HG03521 (cell line): ENCODE data around the gene MAT2B.

ENCODE experiments used
- ATAC-seq: cut with Tn5 transposase; IDR thresholded peaks from one replicate; pipeline ENCODE4 v1.9.1; 2021; ENCODE audit warnings: mild to moderate bottlenecking, moderate library complexity; ENCODE audit not compliant: unreplicated experiment

MAT2B gene

DNA sequence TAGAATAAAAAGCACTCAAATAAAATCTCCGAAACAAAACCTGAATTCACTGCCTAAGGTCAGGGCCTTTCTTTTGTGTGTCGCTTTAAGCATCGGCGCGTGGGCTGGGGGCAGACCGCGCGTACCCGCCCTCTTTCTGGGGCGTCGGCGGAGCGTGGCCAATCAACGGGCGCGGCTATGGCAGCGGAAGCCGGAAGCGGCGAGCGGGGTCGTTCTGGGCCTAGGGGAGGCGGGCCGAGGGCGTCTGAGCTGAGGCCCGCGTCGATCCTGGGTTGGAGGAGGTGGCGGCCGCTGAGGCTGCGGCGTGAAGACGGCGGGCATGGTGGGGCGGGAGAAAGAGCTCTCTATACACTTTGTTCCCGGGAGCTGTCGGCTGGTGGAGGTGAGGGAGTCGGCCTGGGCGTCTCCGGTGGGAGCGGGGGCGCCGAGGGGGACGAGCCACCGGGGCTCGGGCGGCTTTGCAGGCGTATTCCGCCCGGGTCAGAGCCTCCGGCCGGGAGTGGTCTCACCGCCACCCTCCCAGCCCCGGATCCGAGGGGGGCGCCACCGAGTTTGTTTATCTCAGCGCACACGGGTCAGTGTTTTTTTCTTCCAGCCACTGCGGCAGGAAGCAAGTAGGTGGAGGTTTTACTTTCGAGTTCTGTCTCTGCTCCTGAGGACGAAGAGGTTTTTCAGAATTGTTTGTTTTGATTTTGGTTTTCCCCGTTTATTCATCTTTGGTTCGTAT lies at the start of gene MAT2B:
TSS of gene MAT2B (plus strand) at position 252 of the 727 bp plus-strand sequence. CDS start at position 320, 68 bp downstream.
- ATAC-seq = peak; percentile 91

- ATAC-seq = no peak
These were observed 49.3 kb upstream of the MAT2B start for GRCh38 chr5:163456029-163456589.

DNA sequence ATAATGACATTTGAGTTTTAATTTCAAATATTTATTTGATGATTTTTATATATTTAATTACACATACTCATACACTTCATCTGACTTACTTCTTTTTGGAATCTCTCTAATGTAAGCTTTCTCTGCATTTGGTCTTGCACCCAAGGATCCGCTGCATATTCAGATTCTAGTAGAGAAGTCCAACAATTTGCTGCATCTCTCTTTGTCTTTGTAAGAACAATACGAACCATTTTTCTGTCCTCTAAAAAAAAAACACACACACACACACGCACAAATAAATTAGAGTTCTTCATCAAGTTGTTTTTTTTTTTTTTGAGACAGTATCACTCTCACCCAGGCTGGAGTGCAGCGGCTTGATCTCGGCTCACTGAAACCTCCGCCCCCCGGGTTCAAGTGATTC lies 48.6 kb upstream of the MAT2B start:
- ATAC-seq = no peak

DNA sequence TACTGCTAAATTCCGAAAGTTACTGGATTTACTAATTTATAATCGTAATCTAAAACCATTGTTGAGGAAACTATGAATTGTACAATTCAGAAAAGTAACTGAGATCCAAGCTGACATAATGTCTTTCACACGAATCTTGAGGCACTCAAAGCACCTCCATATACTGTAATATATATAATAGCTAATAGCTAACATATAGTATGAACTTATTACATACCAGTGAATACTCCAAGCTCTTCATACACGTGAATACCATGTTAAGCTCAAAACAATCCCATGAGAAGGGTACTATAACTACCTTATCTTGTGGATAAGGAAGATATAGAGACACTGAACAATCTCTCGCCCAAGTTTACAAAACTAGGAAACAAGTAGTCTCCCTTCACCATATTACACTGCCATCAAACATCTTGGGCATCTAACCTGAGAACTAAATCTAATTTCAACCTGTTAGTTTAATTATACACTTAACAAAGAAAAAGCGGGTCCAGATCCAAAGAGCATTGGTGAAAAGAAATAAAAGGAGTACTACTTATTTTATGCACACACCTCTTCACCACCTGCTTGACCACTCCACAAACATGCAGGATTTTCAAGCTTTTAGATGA lies 46.5 kb upstream of the MAT2B start:
- no peak for ATAC-seq

DNA sequence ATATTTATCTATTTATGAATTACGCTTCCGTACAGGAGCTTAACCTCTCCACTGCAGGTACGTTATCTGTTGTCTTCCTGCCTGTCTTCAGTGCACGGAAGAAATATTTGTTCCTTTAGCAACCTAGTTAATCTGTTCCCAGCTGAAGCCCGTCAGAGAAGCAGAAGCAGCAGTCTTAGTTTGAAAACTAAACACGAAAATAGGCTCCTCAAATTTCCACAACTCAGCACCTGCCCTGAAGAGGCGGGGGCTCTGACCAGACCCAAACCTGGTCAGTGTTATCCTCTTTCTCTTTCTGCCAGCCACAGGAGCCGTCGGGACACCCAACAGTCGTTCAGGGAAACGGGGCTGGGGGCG lies 46.0 kb upstream of the MAT2B start:
- peak; percentile 3 for ATAC-seq

DNA sequence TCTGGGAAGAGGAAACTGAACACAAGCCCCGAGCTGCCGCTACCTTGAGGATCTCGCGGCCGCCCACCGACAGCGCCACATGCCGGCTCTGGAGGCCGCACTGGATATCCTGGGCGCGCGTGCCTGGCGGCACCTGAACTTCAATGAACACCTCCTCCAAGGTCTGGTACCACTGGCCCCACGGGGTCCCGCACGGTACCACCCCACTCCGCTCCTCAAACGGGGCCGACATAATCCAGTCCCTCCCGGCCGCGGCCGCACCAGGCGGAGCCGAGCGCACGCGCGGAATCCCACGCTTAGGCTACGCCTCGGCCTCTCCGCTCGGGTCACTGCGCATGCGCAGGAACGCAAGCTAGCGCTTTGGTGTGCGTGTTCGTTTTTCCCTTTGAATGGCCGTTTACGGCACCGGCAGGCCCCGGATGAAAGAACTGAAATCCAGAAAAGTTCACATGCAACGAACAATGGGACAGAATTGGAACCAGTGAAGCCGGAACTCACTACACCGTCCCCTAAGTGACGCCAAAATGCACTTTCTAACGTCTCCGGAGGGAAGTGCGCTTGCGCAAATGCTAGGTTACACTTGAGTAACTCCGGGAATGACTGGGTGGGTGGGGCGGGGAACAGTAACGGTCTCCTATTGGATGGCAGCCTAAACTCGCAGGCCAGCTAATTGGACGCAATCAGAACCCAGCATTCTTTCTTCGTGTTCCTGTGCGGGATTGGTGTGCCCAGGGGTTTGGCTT lies 45.4 kb upstream of the MAT2B start, which contains the start of gene NUDCD2:
TSS of gene NUDCD2 (minus strand) at position 284 of the 743 bp plus-strand sequence. CDS start at position 232, 52 bp downstream.
- peak; percentile 76 for ATAC-seq

DNA sequence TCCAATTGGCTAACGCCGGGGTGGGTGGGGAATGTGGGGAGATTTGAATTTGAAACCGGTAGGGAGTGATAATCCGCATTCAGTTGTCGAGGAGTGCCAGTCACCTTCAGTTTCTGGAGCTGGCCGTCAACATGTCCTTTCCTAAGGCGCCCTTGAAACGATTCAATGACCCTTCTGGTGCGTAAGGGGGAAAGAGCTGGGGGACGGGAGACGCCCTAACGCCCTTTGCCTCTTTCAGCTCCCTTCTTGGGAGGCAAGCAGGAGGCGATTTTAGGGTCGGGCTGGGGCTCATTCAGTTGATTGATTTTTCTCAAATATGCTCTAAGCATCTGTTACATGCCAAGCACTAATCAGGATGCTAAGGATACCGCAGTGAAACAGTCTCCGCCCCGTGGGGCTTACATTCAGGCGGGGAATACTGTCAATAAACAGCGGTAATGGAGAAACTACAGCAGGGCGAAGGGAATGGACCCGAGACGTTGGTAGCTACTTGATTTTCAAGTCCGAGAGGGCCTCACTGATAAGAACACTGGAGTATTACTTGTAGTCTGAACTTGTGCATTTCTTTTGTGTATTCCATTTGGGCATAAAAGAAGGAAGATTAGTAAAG lies 44.8 kb upstream of the MAT2B start, which contains the start of gene HMMR:
TSS of gene HMMR (plus strand) at position 71 of the 610 bp plus-strand sequence. CDS start at position 132, 61 bp downstream.
- ATAC-seq = no peak

GRCh38 chr5:163463063-163463435 lies 42.4 kb upstream of the MAT2B start:
- ATAC-seq = no peak

- ATAC-seq = no peak
These were observed 37.7 kb upstream of the MAT2B start for GRCh38 chr5:163467682-163468081.

GRCh38 chr5:163473635-163474243 lies 31.7 kb upstream of the MAT2B start:
- ATAC-seq = peak; percentile 80

DNA sequence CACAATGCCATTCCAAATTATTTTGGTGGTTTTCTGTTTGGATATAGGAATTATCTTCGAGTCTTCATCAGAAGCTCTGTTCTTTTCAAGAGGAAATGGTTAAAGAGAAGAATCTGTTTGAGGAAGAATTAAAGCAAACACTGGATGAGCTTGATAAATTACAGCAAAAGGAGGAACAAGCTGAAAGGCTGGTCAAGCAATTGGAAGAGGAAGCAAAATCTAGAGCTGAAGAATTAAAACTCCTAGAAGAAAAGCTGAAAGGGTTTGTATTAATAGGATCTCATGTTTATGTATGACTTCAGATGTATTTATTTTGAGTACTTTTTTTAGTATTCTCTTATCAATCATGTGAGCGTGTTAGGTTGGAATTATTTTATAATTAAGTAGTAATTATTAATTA lies 30.0 kb upstream of the MAT2B start:
- no peak for ATAC-seq

DNA sequence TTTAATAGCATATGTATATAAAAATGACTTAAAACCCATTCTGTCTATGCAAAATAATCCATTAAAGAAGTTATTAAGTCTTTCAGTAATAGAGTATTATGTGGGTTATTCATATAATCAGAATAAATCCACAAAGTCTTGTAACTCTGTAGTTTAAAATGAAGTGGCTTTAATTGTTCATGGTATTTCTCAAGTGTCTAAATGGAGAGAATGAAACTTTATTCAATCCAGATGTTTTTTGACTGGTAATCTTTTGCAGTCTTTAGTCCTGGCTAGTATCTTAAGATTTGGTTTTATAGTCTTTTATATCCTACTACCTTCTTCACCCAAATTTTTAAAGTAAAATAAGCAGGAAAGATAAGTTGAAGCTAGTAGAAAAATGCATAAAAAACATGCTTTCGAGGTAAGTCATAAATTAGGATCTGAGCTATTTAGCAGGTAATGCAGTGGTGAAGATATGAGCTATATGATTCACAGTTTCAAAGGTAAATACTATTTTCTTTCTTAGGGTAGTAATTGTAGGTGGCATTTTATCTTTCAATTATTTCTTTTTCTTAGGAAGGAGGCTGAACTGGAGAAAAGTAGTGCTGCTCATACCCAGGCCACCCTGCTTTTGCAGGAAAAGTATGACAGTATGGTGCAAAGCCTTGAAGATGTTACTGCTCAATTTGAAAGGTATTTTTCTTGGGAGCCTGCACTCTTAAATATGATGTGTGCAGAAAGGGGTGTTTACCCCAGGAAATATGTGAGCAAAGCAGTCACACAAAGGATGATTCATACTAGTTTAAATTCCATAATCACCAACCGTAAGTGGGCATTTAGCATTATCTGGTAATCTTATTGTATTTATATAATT lies 27.1 kb upstream of the MAT2B start:
- no peak for ATAC-seq

GRCh38 chr5:163478982-163479271 lies 26.5 kb upstream of the MAT2B start:
- no peak for ATAC-seq

- no peak for ATAC-seq
These were observed 16.2 kb upstream of the MAT2B start for GRCh38 chr5:163489055-163489744.

GRCh38 chr5:163489745-163490075 lies 15.7 kb upstream of the MAT2B start:
- no peak for ATAC-seq

DNA sequence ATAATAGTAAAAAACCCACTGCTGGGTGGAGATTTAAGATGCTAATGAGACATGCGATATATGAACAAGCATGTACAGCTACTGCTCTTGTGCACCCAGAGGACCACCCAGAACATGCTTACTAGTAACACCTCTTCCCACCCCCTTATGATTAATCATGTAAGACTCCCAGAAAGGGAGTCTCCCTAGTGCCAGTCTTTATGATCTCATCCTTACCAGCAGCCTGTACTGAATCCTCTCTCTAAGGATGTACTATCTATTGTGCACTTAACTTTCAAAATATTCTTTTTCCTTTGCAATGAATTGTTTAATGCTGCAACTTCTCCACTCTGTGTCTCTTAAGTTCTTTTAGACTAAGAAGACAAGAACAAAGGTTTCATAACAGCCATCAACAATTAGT lies 9.1 kb upstream of the MAT2B start:
- no peak for ATAC-seq

- ATAC-seq = no peak
These were observed 8.1 kb upstream of the MAT2B start for GRCh38 chr5:163497315-163497714.

- no peak for ATAC-seq
These were observed 6.5 kb upstream of the MAT2B start for GRCh38 chr5:163498886-163499285.

DNA sequence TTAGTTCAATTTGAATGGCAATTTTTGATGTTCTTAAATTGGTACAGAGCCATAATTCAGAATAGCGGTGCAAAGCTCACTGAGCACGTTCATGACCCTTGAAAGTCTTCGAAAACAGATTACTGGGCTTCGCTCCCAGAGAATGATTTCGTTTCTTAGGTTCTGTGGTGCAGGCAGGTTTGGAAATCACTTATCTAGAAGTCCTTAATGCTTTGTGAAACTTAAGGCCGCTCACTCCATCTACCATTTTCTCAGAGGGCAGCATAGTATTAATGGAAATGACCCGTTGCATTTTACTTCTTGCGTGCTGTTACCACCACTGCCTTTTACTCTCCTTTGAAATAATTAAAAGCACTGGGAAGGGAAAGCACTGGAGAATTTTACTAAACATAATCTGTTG lies 2.9 kb upstream of the MAT2B start:
- no peak for ATAC-seq
